HepG2 (cell line): ENCODE measurements around the gene EEF1AKMT1. TPM values are rescaled to one million over a fixed set of nuclear protein-coding genes. Genes with fewer than 3 reads are reported as not detected.

Experiments
- ATAC-seq: fragments of 200-7000 bp; cut with Tn5 transposase; 3 replicates; pipeline ENCODE4 v1.9.1; 2020; ENCODE audit warnings: mild to moderate bottlenecking, moderate library complexity
- BruUV-seq: library from RNA; stranded (reverse); fragments of 400-500 nt; replicated peaks from 2 replicates; lab custom pipeline; 2021; lab: Mats Ljungman, UMichigan
- CTCF ChIA-PET: fragments of 300-600 bp; formaldehyde crosslinking; extraction: SDS; loops from one replicate; lab custom pipeline; 2021; ENCODE audit warnings: low total read pairs, inconsistent platforms, low intra/inter-chr PET ratio; lab: Yijun Ruan, JAX
- POLR2A ChIA-PET: fragments of 350-600 bp; sonication (Branson Sonifier 250); formaldehyde crosslinking; loops from one replicate; lab custom pipeline; 2020; ENCODE audit warnings: antibody characterized with exemption, inconsistent platforms; lab: Yijun Ruan, JAX
- DNase-seq: peaks from one replicate; pipeline ENCODE4 v3.0.0-alpha.2; 2015; ENCODE audit warnings: low spot score
- FAIRE-seq: peaks from 3 replicates; lab custom pipeline; 2011; peaks lifted over from hg19 to GRCh38; lab: Jason Lieb, UNC
- H2AFZ ChIP-seq: one replicate; pipeline ENCODE4 v1.6.1; 2011; ENCODE audit warnings: low read length, inconsistent platforms
- H3K27ac ChIP-seq: fragments of 300-600 bp; 3 replicates; pipeline ENCODE4 v1.8.0; 2011; ENCODE audit warnings: mixed run types, mild to moderate bottlenecking, mixed read lengths, low read length, inconsistent platforms; ENCODE audit not compliant: insufficient read depth; ENCODE audit errors: extremely low read length
- H3K27me3 ChIP-seq, 2 experiments: fragments of 200-600 bp in 1 of 2; 2 replicates in 1 of 2; 3 replicates in 1 of 2; pipeline versions ENCODE4 v1.6.0 to v1.8.0; 2011; ENCODE audit warnings: low read length in 2 of 2, mild to moderate bottlenecking in 2 of 2, moderate library complexity in 2 of 2, inconsistent platforms in 1 of 2; ENCODE audit not compliant: insufficient read depth in 2 of 2, control insufficient read depth in 1 of 2
- H3K36me3 ChIP-seq, 2 experiments: fragments of 200-600 bp in 1 of 2; replicated peaks in 1 of 2; 2 replicates in 1 of 2; 3 replicates in 1 of 2; pipeline versions ENCODE4 v1.5.1 to v1.8.0; 2011; ENCODE audit warnings: low read length in 2 of 2, inconsistent platforms in 1 of 2; ENCODE audit not compliant: insufficient read depth in 2 of 2, control insufficient read depth in 1 of 2
- H3K4me1 ChIP-seq: 2 replicates; pipeline ENCODE4 v1.5.1; 2012; ENCODE audit warnings: low read length, inconsistent platforms; ENCODE audit not compliant: insufficient read depth
- H3K4me2 ChIP-seq: 2 replicates; pipeline ENCODE4 v1.6.0; 2011; ENCODE audit warnings: low read depth, low read length, inconsistent platforms
- H3K4me3 ChIP-seq, 3 experiments: fragments of 200-600 bp in 1 of 3; sonication (generic), shearing (Covaris generic) in 1 of 3; replicated peaks in 1 of 3; 2 replicates each; pipeline ENCODE4 v1.5.1; 2011 to 2016; ENCODE audit warnings: low read length in 3 of 3, inconsistent platforms in 2 of 3, low read depth in 2 of 3, mild to moderate bottlenecking in 2 of 3, control low read depth in 1 of 3, mixed read lengths in 1 of 3; ENCODE audit not compliant: insufficient read depth in 1 of 3
- H3K79me2 ChIP-seq: one replicate; pipeline ENCODE4 v1.6.1; 2011; ENCODE audit warnings: low read length, inconsistent platforms; ENCODE audit not compliant: insufficient read depth
- H3K9ac ChIP-seq: 2 replicates; pipeline ENCODE4 v1.6.0; 2011; ENCODE audit warnings: mild to moderate bottlenecking, low read depth, low read length, inconsistent platforms; ENCODE audit not compliant: insufficient read depth
- H3K9me3 ChIP-seq: 2 replicates; pipeline ENCODE4 v1.5.1; 2012; ENCODE audit warnings: mild to moderate bottlenecking, low read length
- H4K20me1 ChIP-seq: 2 replicates; pipeline ENCODE4 v1.6.0; 2011; ENCODE audit warnings: inconsistent platforms, mild to moderate bottlenecking, low read length, moderate library complexity; ENCODE audit not compliant: insufficient read depth
- MAFF ChIP-seq: IDR thresholded peaks from 2 replicates; pipeline ENCODE4 v1.6.1; 2011; ENCODE audit warnings: low read depth, low read length, improper control_type of control experiment
- MAFK ChIP-seq, 2 experiments: IDR thresholded peaks in 1 of 2; conservative IDR thresholded peaks in 1 of 2; 2 replicates each; pipeline ENCODE4 v1.6.1; 2011; ENCODE audit warnings: improper control_type of control experiment in 2 of 2, low read length in 2 of 2
- NBN ChIP-seq: fragments of 450-650 bp; conservative IDR thresholded peaks from 2 replicates; pipeline ENCODE4 v1.6.1; 2017
- SP1 ChIP-seq, 2 experiments: fragments of 450-650 bp in 1 of 2; sonication (generic) in 1 of 2; formaldehyde crosslinking in 1 of 2; IDR thresholded peaks; 2 replicates each; pipeline versions ENCODE4 v1.4.0 to v1.6.1; 2016 to 2020; ENCODE audit warnings: missing genetic modification reagents in 1 of 2
- STAG1 ChIP-seq: sonication (generic); formaldehyde crosslinking; IDR thresholded peaks from 2 replicates; pipeline ENCODE4 v1.4.0; 2020; ENCODE audit warnings: missing genetic modification reagents
- ZNF224 ChIP-seq: sonication (generic); formaldehyde crosslinking; IDR thresholded peaks from 2 replicates; pipeline ENCODE4 v1.5.0; 2020; ENCODE audit warnings: mild to moderate bottlenecking, missing genetic modification reagents
- ZNF615 ChIP-seq: sonication (generic); formaldehyde crosslinking; IDR thresholded peaks from 2 replicates; pipeline ENCODE4 v1.5.0; 2020; ENCODE audit warnings: mild to moderate bottlenecking, missing genetic modification reagents, borderline replicate concordance
- ZNF703 ChIP-seq: sonication (generic); formaldehyde crosslinking; IDR thresholded peaks from 2 replicates; pipeline ENCODE4 v1.5.1; 2020; ENCODE audit warnings: missing genetic modification reagents, mild to moderate bottlenecking, moderate library complexity, borderline replicate concordance
- WGBS: methylation state at CpG from one replicate; pipeline ENCODE4 v1.1.6; 2017; ENCODE audit warnings: low lambda C conversion rate; 5-methylcytosine and 5-hydroxymethylcytosine counted together
- in situ Hi-C: cut with HindIII; loops from 2 replicates; pipeline ENCODE4 v1.10.0; 2017; ENCODE audit warnings: low pct_unique_long_range_greater_than_20kb; ENCODE audit not compliant: extremely low pct_ligation_motif_present
- intact Hi-C: fragments of 100-400 bp; cut with micrococcal nuclease; formaldehyde crosslinking; loops from one replicate; pipeline ENCODE4 v1.10.0; 2022; ENCODE audit not compliant: unreplicated experiment
- polyA plus RNA-seq, 8 experiments: library from polyadenylated mRNA; depleted of rRNA in 3 of 8; stranded (reverse) in 7 of 8; unstranded in 1 of 8; fragments of >200 nt; fragmentation: Illumina TruSeq in 4 of 8; extraction: Trizol in 4 of 8; gene quantifications; 2 replicates each; pipeline versions ENCODE4 v1.2.1 to v1.2.3, GENCODE V29; 2011 to 2016; ENCODE audit warnings: low read depth in 4 of 8, missing spikeins in 1 of 8, mixed read lengths in 1 of 8; ENCODE audit not compliant: insufficient read depth in 1 of 8
- total RNA-seq, 5 experiments: library from RNA; depleted of rRNA; stranded (reverse); fragments of >200 nt; fragmentation: Illumina TruSeq; extraction: Trizol; gene quantifications; 2 replicates each; pipeline ENCODE4 v1.2.3, GENCODE V29; 2016; ENCODE audit warnings: low read depth in 1 of 5
- TF ChIP-seq, protein P1 (sequence below): conservative IDR thresholded peaks from 2 replicates; pipeline ENCODE4 v1.6.1; 2018; ENCODE audit warnings: missing genetic modification reagents
- TF ChIP-seq, protein P2 (sequence below): sonication (generic); formaldehyde crosslinking; IDR thresholded peaks from 2 replicates; pipeline ENCODE4 v1.5.1; 2020; ENCODE audit warnings: mild to moderate bottlenecking, missing genetic modification reagents, moderate library complexity

Gene EEF1AKMT1
- total and polyA plus RNA-seq, 2 of the 13 experiments (the other 11 are each of a cell fraction or from before 2014, with no cell fraction given), result 6.0 to 16.1 TPM

DNA sequence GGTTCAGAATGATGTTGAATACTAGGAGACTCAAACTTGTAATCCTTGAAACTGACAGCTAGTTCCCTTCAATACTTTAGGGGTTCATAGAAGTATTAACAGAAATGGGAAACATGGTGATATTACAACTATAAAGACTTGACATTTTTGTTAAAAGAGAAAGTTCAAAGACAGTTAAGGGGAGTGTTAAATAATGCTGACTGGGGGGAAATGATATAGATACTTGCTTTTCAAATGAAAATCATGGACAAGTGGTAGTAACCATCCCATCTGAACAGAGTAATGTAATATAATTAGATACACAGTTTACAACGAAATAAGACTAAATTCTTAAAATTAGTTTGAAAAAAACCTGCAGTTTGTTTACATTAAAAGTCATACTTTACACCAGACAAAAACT, 6.6 kb upstream of the EEF1AKMT1 start:
- Histone ChIP-seq H3K36me3 (peaks cover 4 to 23% of the 10 kb centered on the region in 2 experiments; a peak in 4 of 5 replicates), H3K9ac (no peak overlapping the region), H2AFZ (no peak overlapping the region), H3K27me3 (no peaks in the 10 kb centered on the region), H3K4me2 (no peak overlapping the region), H3K4me1 (no peaks in the 10 kb centered on the region), H4K20me1 (no peaks in the 10 kb centered on the region), H3K27ac (no peak overlapping the region), H3K79me2 (no peaks in the 10 kb centered on the region), H3K4me3 (no peak overlapping the region), H3K9me3 (no peaks in the 10 kb centered on the region)
- ChIA-PET CTCF (no interaction called here), POLR2A (no interaction called here)
- BruUV-seq, result no TSS peak
- in situ Hi-C loops, result no loop called here
- TF ChIP-seq, protein P1, sequence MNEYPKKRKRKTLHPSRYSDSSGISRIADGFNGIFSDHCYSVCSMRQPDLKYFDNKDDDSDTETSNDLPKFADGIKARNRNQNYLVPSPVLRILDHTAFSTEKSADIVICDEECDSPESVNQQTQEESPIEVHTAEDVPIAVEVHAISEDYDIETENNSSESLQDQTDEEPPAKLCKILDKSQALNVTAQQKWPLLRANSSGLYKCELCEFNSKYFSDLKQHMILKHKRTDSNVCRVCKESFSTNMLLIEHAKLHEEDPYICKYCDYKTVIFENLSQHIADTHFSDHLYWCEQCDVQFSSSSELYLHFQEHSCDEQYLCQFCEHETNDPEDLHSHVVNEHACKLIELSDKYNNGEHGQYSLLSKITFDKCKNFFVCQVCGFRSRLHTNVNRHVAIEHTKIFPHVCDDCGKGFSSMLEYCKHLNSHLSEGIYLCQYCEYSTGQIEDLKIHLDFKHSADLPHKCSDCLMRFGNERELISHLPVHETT (CRISPR knock-in tag), result no peak
- TF ChIP-seq MAFK (conservative IDR thresholded peaks at IDR 0.05 in 1 of 2, IDR thresholded peaks at IDR 0.05 in 1 of 2; ENCODE audit: low read length in 2 of 2), result peak; percentile 84 to 94
- peak; percentile 90 for TF ChIP-seq MAFF
- 76% methylated on average over 1 of the region's 1 CpG for WGBS
- no peak for ATAC-seq
- no peak for DNase-seq
- FAIRE-seq, result no peak
- intact Hi-C loops, result no loop called here

DNA sequence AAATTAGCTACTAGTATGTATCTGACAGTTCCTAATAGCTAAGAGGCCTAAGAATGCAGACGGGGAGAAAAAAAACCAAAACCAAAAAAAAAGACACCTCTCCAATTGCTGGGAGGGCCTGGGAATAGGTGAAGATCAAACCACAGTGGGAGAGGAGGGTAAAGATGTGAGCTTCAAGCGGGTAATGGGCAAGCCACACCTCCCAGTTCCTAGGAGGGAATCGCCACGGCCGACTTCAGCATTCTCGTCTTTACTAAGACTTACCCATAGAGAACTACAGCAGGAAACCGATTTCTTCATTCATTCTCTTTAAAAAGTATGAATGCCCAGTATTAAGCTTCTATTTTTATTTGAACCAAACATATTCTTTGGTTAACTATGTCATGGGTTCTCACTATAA, 5.6 kb upstream of the EEF1AKMT1 start:
- intact Hi-C loops, result no loop called here
- POLR2A ChIA-PET, result no interaction called here
- CTCF ChIA-PET, result no interaction called here

More for the DNA sequence above, 5.6 kb upstream of the EEF1AKMT1 start:
- WGBS, result 98% methylated on average over 7 of the region's 7 CpGs
- no peak for DNase-seq
- no peak for TF ChIP-seq SP1 (IDR thresholded peaks at IDR 0.05)
- no peak for TF ChIP-seq SP1 (CRISPR knock-in tag; IDR thresholded peaks at IDR 0.05)
- TF ChIP-seq ZNF615, result no peak
- no peak for TF ChIP-seq ZNF703 (CRISPR knock-in tag)
- TF ChIP-seq, protein P2, sequence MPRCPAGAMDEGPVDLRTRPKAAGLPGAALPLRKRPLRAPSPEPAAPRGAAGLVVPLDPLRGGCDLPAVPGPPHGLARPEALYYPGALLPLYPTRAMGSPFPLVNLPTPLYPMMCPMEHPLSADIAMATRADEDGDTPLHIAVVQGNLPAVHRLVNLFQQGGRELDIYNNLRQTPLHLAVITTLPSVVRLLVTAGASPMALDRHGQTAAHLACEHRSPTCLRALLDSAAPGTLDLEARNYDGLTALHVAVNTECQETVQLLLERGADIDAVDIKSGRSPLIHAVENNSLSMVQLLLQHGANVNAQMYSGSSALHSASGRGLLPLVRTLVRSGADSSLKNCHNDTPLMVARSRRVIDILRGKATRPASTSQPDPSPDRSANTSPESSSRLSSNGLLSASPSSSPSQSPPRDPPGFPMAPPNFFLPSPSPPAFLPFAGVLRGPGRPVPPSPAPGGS (CRISPR knock-in tag), result no peak
- no peak for TF ChIP-seq ZNF224
- TF ChIP-seq NBN, result no peak
- TF ChIP-seq STAG1 (CRISPR knock-in tag), result no peak
- no peaks in the 10 kb centered on the region for H3K79me2 ChIP-seq
- ATAC-seq, result no peak
- BruUV-seq, result no TSS peak
- no peak for FAIRE-seq
- H3K36me3 ChIP-seq, result peaks cover 4 to 18% of the 10 kb centered on the region in 2 experiments; a peak in 3 of 5 replicates
- H3K4me2 ChIP-seq, result no peak overlapping the region
- H3K27me3 ChIP-seq, result no peaks in the 10 kb centered on the region
- H2AFZ ChIP-seq, result no peak overlapping the region
- H3K4me1 ChIP-seq, result no peaks in the 10 kb centered on the region
- H3K9ac ChIP-seq, result no peak overlapping the region
- in situ Hi-C loops, result no loop called here
- no peaks in the 10 kb centered on the region for H4K20me1 ChIP-seq
- H3K27ac ChIP-seq, result no peak overlapping the region
- H3K9me3 ChIP-seq, result no peaks in the 10 kb centered on the region
- no peak overlapping the region for H3K4me3 ChIP-seq
